ENCODE results near the gene VSTM2L.

Gene VSTM2L

GRCh38 chr20:37968841-37969401 is 66.0 kb downstream of the VSTM2L start:
- no peak for ATAC-seq
- Mint-ChIP-seq H3K4me3 (no peak overlapping the region), H3K27me3 (no peaks in the 10 kb centered on the region), H3K27ac (no peak overlapping the region), H3K9me3 (peaks cover 23% of the 10 kb centered on the region), H3K36me3 (ENCODE audit: low read depth) (peaks cover 15% of the 10 kb centered on the region), H3K4me1 (no peaks in the 10 kb centered on the region)
- DNase-seq, result no peak

- Mint-ChIP-seq H3K9me3 (peaks cover 22% of the 10 kb centered on the region), H3K27ac (no peak overlapping the region), H3K36me3 (ENCODE audit: low read depth) (peaks cover 17% of the 10 kb centered on the region), H3K27me3 (no peaks in the 10 kb centered on the region), H3K4me1 (no peaks in the 10 kb centered on the region), H3K4me3 (no peak overlapping the region)
- ATAC-seq, result no peak
- no peak for DNase-seq
Observed at GRCh38 chr20:37969949-37970855, 67.3 kb downstream of the VSTM2L start.

- Mint-ChIP-seq H3K4me1 (no peaks in the 10 kb centered on the region), H3K9me3 (peaks cover 22% of the 10 kb centered on the region), H3K27me3 (no peaks in the 10 kb centered on the region), H3K4me3 (no peak overlapping the region), H3K36me3 (ENCODE audit: low read depth) (peaks cover 17% of the 10 kb centered on the region), H3K27ac (no peak overlapping the region)
- ATAC-seq (no peak), DNase-seq (no peak)
Observed at GRCh38 chr20:37970856-37971245, 67.9 kb downstream of the VSTM2L start.

GRCh38 chr20:37971561-37972127 is 68.7 kb downstream of the VSTM2L start:
- Mint-ChIP-seq H3K27ac (no peak overlapping the region), H3K36me3 (ENCODE audit: low read depth) (peaks cover 17% of the 10 kb centered on the region), H3K9me3 (peaks cover 16% of the 10 kb centered on the region), H3K4me1 (peaks cover under 1% of the 10 kb centered on the region), H3K27me3 (no peaks in the 10 kb centered on the region), H3K4me3 (no peak overlapping the region)
- DNase-seq (no peak), ATAC-seq (no peak)

- Mint-ChIP-seq H3K27ac (no peak overlapping the region), H3K4me1 (peaks cover 6% of the 10 kb centered on the region), H3K9me3 (peaks cover 9% of the 10 kb centered on the region), H3K4me3 (no peak overlapping the region), H3K27me3 (no peaks in the 10 kb centered on the region), H3K36me3 (ENCODE audit: low read depth) (peaks cover 17% of the 10 kb centered on the region)
- ATAC-seq (no peak), DNase-seq (no peak)
Observed at GRCh38 chr20:37972256-37973058, 69.5 kb downstream of the VSTM2L start.

GRCh38 chr20:37973059-37973910 is 70.4 kb downstream of the VSTM2L start:
- no peak for DNase-seq
- Mint-ChIP-seq H3K27ac (no peak overlapping the region), H3K27me3 (no peaks in the 10 kb centered on the region), H3K4me3 (no peak overlapping the region), H3K4me1 (peaks cover 12% of the 10 kb centered on the region), H3K9me3 (peaks cover 6% of the 10 kb centered on the region), H3K36me3 (ENCODE audit: low read depth) (peaks cover 16% of the 10 kb centered on the region)
- no peak for ATAC-seq

- H3K4me3 Mint-ChIP-seq, result no peak overlapping the region
- DNase-seq, result no peak
Observed at GRCh38 chr20:37976887-37977286, 74.0 kb downstream of the VSTM2L start.

GRCh38 chr20:37977338-37977737 is 74.4 kb downstream of the VSTM2L start:
- Mint-ChIP-seq H3K4me3 (no peak overlapping the region), H3K36me3 (ENCODE audit: low read depth) (peaks cover 12% of the 10 kb centered on the region)

More at GRCh38 chr20:37976887-37977286, 74.0 kb downstream of the VSTM2L start:
- Mint-ChIP-seq H3K9me3 (no peaks in the 10 kb centered on the region), H3K4me1 (peaks cover 12% of the 10 kb centered on the region), H3K36me3 (ENCODE audit: low read depth) (peaks cover 11% of the 10 kb centered on the region), H3K27ac (no peak overlapping the region), H3K27me3 (no peaks in the 10 kb centered on the region)
- ATAC-seq, result no peak

GRCh38 chr20:37977786-37978185 is 74.9 kb downstream of the VSTM2L start:
- no peak for ATAC-seq
- H3K4me3 Mint-ChIP-seq, result no peak overlapping the region
- DNase-seq, result no peak
- no peak overlapping the region for H3K27ac Mint-ChIP-seq
- no peaks in the 10 kb centered on the region for H3K9me3 Mint-ChIP-seq
- H3K36me3 Mint-ChIP-seq (ENCODE audit: low read depth), result peaks cover 17% of the 10 kb centered on the region
- peaks cover 12% of the 10 kb centered on the region for H3K4me1 Mint-ChIP-seq
- H3K27me3 Mint-ChIP-seq, result no peaks in the 10 kb centered on the region

More at GRCh38 chr20:37977338-37977737, 74.4 kb downstream of the VSTM2L start:
- Mint-ChIP-seq H3K4me1 (peaks cover 12% of the 10 kb centered on the region), H3K27ac (no peak overlapping the region), H3K27me3 (no peaks in the 10 kb centered on the region), H3K9me3 (no peaks in the 10 kb centered on the region)
- DNase-seq (no peak), ATAC-seq (no peak)

- Mint-ChIP-seq H3K4me3 (no peak overlapping the region), H3K27me3 (no peaks in the 10 kb centered on the region), H3K36me3 (ENCODE audit: low read depth) (peaks cover 20% of the 10 kb centered on the region), H3K4me1 (peaks cover 12% of the 10 kb centered on the region), H3K27ac (no peak overlapping the region), H3K9me3 (no peaks in the 10 kb centered on the region)
- DNase-seq, result no peak
- no peak for ATAC-seq
Observed at GRCh38 chr20:37979021-37979985, 76.4 kb downstream of the VSTM2L start.

- no peak for ATAC-seq
- H3K27me3 Mint-ChIP-seq, result no peaks in the 10 kb centered on the region
- peaks cover 12% of the 10 kb centered on the region for H3K4me1 Mint-ChIP-seq
- peaks cover 29% of the 10 kb centered on the region for H3K36me3 Mint-ChIP-seq (ENCODE audit: low read depth)
- H3K4me3 Mint-ChIP-seq, result no peak overlapping the region
- no peak for DNase-seq
- no peak overlapping the region for H3K27ac Mint-ChIP-seq
- no peaks in the 10 kb centered on the region for H3K9me3 Mint-ChIP-seq
Observed at GRCh38 chr20:37980383-37980782, 77.5 kb downstream of the VSTM2L start.

- ATAC-seq (no peak), DNase-seq (no peak)
- Mint-ChIP-seq H3K27ac (no peak overlapping the region), H3K9me3 (no peaks in the 10 kb centered on the region), H3K4me1 (peaks cover 12% of the 10 kb centered on the region), H3K4me3 (no peak overlapping the region), H3K36me3 (ENCODE audit: low read depth) (peaks cover 29% of the 10 kb centered on the region), H3K27me3 (no peaks in the 10 kb centered on the region)
Observed at GRCh38 chr20:37980876-37981275, 77.9 kb downstream of the VSTM2L start.

- H3K4me3 Mint-ChIP-seq, result no peak overlapping the region
- no peak overlapping the region for H3K27ac Mint-ChIP-seq
- peaks cover 12% of the 10 kb centered on the region for H3K4me1 Mint-ChIP-seq
- H3K9me3 Mint-ChIP-seq, result no peaks in the 10 kb centered on the region
- H3K27me3 Mint-ChIP-seq, result no peaks in the 10 kb centered on the region
- no peak for DNase-seq
- H3K36me3 Mint-ChIP-seq (ENCODE audit: low read depth), result peaks cover 29% of the 10 kb centered on the region
- ATAC-seq, result no peak
Observed at GRCh38 chr20:37981568-37981967, 78.6 kb downstream of the VSTM2L start.
